Activated naive CD8-positive, alpha-beta T cell treated with anti-CD3 and anti-CD28 coated beads for 36 hours (primary cell): ENCODE data around the gene COX8C. TPM values are rescaled to one million over a fixed set of nuclear protein-coding genes. Genes with fewer than 3 reads are reported as not detected.

Experiments
- DNase-seq: peaks from one replicate; pipeline ENCODE4 v3.0.0; 2021
- H3K27ac Mint-ChIP-seq: one replicate; pipeline ENCODE4 v1.8.0; 2022; ENCODE audit warnings: mild to moderate bottlenecking, moderate library complexity, mixed read lengths
- H3K27me3 Mint-ChIP-seq: one replicate; pipeline ENCODE4 v1.8.0; 2022; ENCODE audit warnings: mild to moderate bottlenecking, mixed read lengths
- H3K36me3 Mint-ChIP-seq: one replicate; pipeline ENCODE4 v1.8.0; 2021; ENCODE audit warnings: mild to moderate bottlenecking, mixed read lengths
- H3K4me1 Mint-ChIP-seq: one replicate; pipeline ENCODE4 v1.8.0; 2021; ENCODE audit warnings: mixed read lengths
- H3K4me3 Mint-ChIP-seq: one replicate; pipeline ENCODE4 v1.8.0; 2022; ENCODE audit warnings: mild to moderate bottlenecking, moderate library complexity, mixed read lengths
- H3K9me3 Mint-ChIP-seq: one replicate; pipeline ENCODE4 v1.8.0; 2022; ENCODE audit warnings: mixed read lengths
- total RNA-seq, 2 experiments: library from RNA; stranded (reverse); gene quantifications; one replicate each; pipeline ENCODE4 v1.2.3, GENCODE V29; 2021

The COX8C gene
- total RNA-seq, 2 experiments from 2014 or later: not detected

- peaks cover 36% of the 10 kb centered on the region for H3K4me1 Mint-ChIP-seq
- no peak overlapping the region for H3K27ac Mint-ChIP-seq
- no peak overlapping the region for H3K4me3 Mint-ChIP-seq
- H3K36me3 Mint-ChIP-seq: peaks cover 18% of the 10 kb centered on the region
- no peaks in the 10 kb centered on the region for H3K27me3 Mint-ChIP-seq
- no peaks in the 10 kb centered on the region for H3K9me3 Mint-ChIP-seq
- no peak for DNase-seq
These were observed 29.6 kb upstream of the COX8C start for GRCh38 chr14:93317210-93317874.

- peaks cover 34% of the 10 kb centered on the region for H3K4me1 Mint-ChIP-seq
- H3K4me3 Mint-ChIP-seq: no peak overlapping the region
- no peak for DNase-seq
- peaks cover 18% of the 10 kb centered on the region for H3K36me3 Mint-ChIP-seq
- H3K27me3 Mint-ChIP-seq: no peaks in the 10 kb centered on the region
- no peaks in the 10 kb centered on the region for H3K9me3 Mint-ChIP-seq
- no peak overlapping the region for H3K27ac Mint-ChIP-seq
These were observed 28.8 kb upstream of the COX8C start for GRCh38 chr14:93317875-93318807.

- H3K27ac Mint-ChIP-seq: no peak overlapping the region
- H3K4me3 Mint-ChIP-seq: no peak overlapping the region
- no peaks in the 10 kb centered on the region for H3K27me3 Mint-ChIP-seq
- no peak for DNase-seq
- no peaks in the 10 kb centered on the region for H3K9me3 Mint-ChIP-seq
- peaks cover 37% of the 10 kb centered on the region for H3K4me1 Mint-ChIP-seq
- peaks cover 18% of the 10 kb centered on the region for H3K36me3 Mint-ChIP-seq
These were observed 28.1 kb upstream of the COX8C start for GRCh38 chr14:93318927-93319326.

- Mint-ChIP-seq H3K27ac (no peak overlapping the region), H3K4me3 (no peak overlapping the region), H3K9me3 (no peaks in the 10 kb centered on the region), H3K36me3 (peaks cover 20% of the 10 kb centered on the region), H3K27me3 (no peaks in the 10 kb centered on the region), H3K4me1 (peaks cover 37% of the 10 kb centered on the region)
- DNase-seq: no peak
These were observed 27.5 kb upstream of the COX8C start for GRCh38 chr14:93319494-93319893.

GRCh38 chr14:93319958-93320357 is 27.0 kb upstream of the COX8C start:
- peak overlapping the region; percentile 4 for H3K27ac Mint-ChIP-seq
- H3K9me3 Mint-ChIP-seq: no peaks in the 10 kb centered on the region

GRCh38 chr14:93320489-93320888 is 26.5 kb upstream of the COX8C start:
- Mint-ChIP-seq H3K4me3 (no peak overlapping the region), H3K4me1 (peaks cover 41% of the 10 kb centered on the region), H3K27ac (peak overlapping the region; percentile 4), H3K27me3 (no peaks in the 10 kb centered on the region), H3K9me3 (no peaks in the 10 kb centered on the region), H3K36me3 (peaks cover 26% of the 10 kb centered on the region)
- no peak for DNase-seq

More at GRCh38 chr14:93319958-93320357, 27.0 kb upstream of the COX8C start:
- no peak for DNase-seq
- Mint-ChIP-seq H3K36me3 (peaks cover 23% of the 10 kb centered on the region), H3K4me1 (peaks cover 41% of the 10 kb centered on the region), H3K4me3 (no peak overlapping the region), H3K27me3 (no peaks in the 10 kb centered on the region)

- Mint-ChIP-seq H3K9me3 (no peaks in the 10 kb centered on the region), H3K4me3 (no peak overlapping the region), H3K27ac (no peak overlapping the region), H3K4me1 (peaks cover 47% of the 10 kb centered on the region), H3K36me3 (peaks cover 18% of the 10 kb centered on the region), H3K27me3 (no peaks in the 10 kb centered on the region)
- DNase-seq: no peak
These were observed 23.9 kb upstream of the COX8C start for GRCh38 chr14:93322929-93323599.

GRCh38 chr14:93323600-93324174 is 23.3 kb upstream of the COX8C start:
- H3K27me3 Mint-ChIP-seq: no peaks in the 10 kb centered on the region
- no peak for DNase-seq
- peaks cover 15% of the 10 kb centered on the region for H3K36me3 Mint-ChIP-seq
- no peak overlapping the region for H3K27ac Mint-ChIP-seq
- H3K4me1 Mint-ChIP-seq: peaks cover 46% of the 10 kb centered on the region
- H3K4me3 Mint-ChIP-seq: no peak overlapping the region
- no peaks in the 10 kb centered on the region for H3K9me3 Mint-ChIP-seq

GRCh38 chr14:93326196-93326595 is 20.8 kb upstream of the COX8C start:
- peaks cover 51% of the 10 kb centered on the region for H3K4me1 Mint-ChIP-seq
- no peaks in the 10 kb centered on the region for H3K27me3 Mint-ChIP-seq
- DNase-seq: no peak
- no peak overlapping the region for H3K27ac Mint-ChIP-seq
- peaks cover 19% of the 10 kb centered on the region for H3K36me3 Mint-ChIP-seq
- H3K4me3 Mint-ChIP-seq: no peak overlapping the region
- H3K9me3 Mint-ChIP-seq: no peaks in the 10 kb centered on the region

GRCh38 chr14:93328546-93328945 is 18.4 kb upstream of the COX8C start:
- no peaks in the 10 kb centered on the region for H3K9me3 Mint-ChIP-seq
- DNase-seq: no peak

GRCh38 chr14:93329965-93330608 is 16.9 kb upstream of the COX8C start:
- DNase-seq: no peak
- Mint-ChIP-seq H3K4me1 (peaks cover 51% of the 10 kb centered on the region), H3K27ac (peak overlapping the region; percentile 2), H3K36me3 (peaks cover 9% of the 10 kb centered on the region), H3K27me3 (no peaks in the 10 kb centered on the region), H3K4me3 (no peak overlapping the region), H3K9me3 (no peaks in the 10 kb centered on the region)

More at GRCh38 chr14:93328546-93328945, 18.4 kb upstream of the COX8C start:
- Mint-ChIP-seq H3K27me3 (no peaks in the 10 kb centered on the region), H3K27ac (no peak overlapping the region), H3K4me3 (no peak overlapping the region), H3K36me3 (peaks cover 14% of the 10 kb centered on the region), H3K4me1 (peaks cover 49% of the 10 kb centered on the region)

- Mint-ChIP-seq H3K4me3 (peak overlapping the region; percentile 89), H3K36me3 (peaks cover 6% of the 10 kb centered on the region), H3K9me3 (no peaks in the 10 kb centered on the region), H3K4me1 (peaks cover 56% of the 10 kb centered on the region), H3K27ac (no peak overlapping the region), H3K27me3 (no peaks in the 10 kb centered on the region)
- no peak for DNase-seq
These were observed 16.4 kb upstream of the COX8C start for GRCh38 chr14:93330609-93331000.

GRCh38 chr14:93331002-93331727 is 15.8 kb upstream of the COX8C start:
- Mint-ChIP-seq H3K4me1 (peaks cover 56% of the 10 kb centered on the region), H3K27me3 (no peaks in the 10 kb centered on the region), H3K9me3 (no peaks in the 10 kb centered on the region), H3K4me3 (peak overlapping the region; percentile 89), H3K36me3 (peaks cover 6% of the 10 kb centered on the region), H3K27ac (peak overlapping the region; percentile 86)
- no peak for DNase-seq
